GM12875 (cell line): ENCODE data around the gene CAPN5.

Source experiments
- H3K4me3 ChIP-seq: one replicate; pipeline ENCODE4 v1.5.1; 2011; ENCODE audit warnings: low read depth, low read length, control low read depth
- TF ChIP-seq, protein P1 (sequence below): IDR thresholded peaks from 2 replicates; pipeline ENCODE4 v1.5.1; 2011; ENCODE audit warnings: low read depth, mild to moderate bottlenecking, control low read depth, inconsistent platforms, low read length, moderate library complexity, borderline replicate concordance; ENCODE audit not compliant: insufficient read depth

Gene CAPN5

DNA sequence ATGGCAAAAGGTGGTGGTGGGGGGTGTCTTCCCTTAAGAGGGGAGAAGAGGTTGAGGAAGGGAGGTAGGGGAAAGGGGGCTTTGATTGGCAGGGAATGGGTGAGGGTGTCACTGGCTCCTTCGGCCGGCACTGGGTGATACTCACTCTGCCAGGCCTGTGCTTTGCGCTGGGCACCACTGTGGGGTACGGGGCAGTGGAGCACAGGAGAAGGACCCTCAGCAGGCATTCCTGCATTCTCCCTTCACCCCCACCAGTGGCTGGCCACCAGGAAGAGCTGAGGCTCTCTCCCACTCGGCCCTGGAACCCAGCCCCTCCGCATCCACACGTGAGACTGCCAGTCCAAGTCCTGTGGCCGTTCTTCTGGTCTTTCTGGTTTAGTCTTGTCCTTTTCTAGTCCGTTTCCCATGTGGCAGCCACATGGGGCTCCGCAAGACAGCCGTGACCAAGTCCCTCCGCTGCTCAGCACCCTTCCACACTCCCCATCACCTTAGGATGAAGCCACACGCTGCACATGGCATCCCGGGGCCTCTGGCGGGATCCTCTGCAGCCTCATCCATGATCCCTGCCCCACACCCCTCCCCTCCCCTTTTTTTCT is 8.0 kb downstream of the CAPN5 start:
- no peak overlapping the region for H3K4me3 ChIP-seq
- TF ChIP-seq, protein P1, sequence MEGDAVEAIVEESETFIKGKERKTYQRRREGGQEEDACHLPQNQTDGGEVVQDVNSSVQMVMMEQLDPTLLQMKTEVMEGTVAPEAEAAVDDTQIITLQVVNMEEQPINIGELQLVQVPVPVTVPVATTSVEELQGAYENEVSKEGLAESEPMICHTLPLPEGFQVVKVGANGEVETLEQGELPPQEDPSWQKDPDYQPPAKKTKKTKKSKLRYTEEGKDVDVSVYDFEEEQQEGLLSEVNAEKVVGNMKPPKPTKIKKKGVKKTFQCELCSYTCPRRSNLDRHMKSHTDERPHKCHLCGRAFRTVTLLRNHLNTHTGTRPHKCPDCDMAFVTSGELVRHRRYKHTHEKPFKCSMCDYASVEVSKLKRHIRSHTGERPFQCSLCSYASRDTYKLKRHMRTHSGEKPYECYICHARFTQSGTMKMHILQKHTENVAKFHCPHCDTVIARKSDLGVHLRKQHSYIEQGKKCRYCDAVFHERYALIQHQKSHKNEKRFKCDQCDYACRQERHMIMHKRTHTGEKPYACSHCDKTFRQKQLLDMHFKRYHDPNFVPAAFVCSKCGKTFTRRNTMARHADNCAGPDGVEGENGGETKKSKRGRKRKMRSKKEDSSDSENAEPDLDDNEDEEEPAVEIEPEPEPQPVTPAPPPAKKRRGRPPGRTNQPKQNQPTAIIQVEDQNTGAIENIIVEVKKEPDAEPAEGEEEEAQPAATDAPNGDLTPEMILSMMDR = no peak

DNA sequence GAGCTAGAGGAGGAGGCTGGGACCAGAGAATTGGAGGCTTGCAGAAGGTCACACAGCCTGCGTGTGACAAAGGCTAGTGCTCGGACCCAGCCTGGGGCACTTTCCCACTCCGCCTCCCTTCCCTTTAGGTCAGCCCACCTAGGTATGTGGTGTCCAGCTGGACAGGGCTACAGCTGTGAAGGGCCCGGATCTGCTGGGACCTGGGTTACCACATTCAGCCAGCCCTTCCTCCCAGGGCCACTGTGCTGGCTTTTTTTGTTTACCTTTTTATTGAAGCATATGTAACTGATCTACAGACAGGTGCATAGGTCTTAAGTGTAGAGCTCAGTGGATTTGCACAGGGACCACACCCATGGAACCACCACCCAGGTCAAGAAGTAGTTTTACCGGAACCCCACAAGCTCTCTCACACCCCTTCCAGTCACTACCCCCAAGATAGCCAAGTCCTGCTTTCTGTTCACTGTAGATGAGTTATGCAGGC is 8.7 kb downstream of the CAPN5 start:
- TF ChIP-seq, protein P1 = no peak
- H3K4me3 ChIP-seq = no peak overlapping the region

DNA sequence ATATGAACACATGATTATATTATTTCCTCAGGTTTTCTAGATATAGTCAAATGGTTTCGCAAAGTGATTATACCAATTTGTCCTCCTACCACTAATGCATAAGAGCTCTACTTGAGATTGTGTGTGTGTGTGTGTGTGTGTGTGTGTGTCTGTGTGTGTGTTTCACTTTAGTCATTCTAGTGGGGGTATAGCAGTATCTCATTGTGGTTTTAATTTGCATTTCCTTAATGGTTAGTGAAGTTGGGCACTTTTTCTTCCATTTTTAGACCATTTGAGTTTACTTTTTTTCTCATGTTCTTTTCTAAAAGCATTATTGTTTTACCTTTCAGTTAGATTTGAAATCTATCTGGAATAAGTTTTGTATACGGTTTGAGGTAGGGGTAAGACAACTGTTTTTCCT is 12.9 kb downstream of the CAPN5 start:
- no peak overlapping the region for H3K4me3 ChIP-seq
- TF ChIP-seq, protein P1 = no peak

DNA sequence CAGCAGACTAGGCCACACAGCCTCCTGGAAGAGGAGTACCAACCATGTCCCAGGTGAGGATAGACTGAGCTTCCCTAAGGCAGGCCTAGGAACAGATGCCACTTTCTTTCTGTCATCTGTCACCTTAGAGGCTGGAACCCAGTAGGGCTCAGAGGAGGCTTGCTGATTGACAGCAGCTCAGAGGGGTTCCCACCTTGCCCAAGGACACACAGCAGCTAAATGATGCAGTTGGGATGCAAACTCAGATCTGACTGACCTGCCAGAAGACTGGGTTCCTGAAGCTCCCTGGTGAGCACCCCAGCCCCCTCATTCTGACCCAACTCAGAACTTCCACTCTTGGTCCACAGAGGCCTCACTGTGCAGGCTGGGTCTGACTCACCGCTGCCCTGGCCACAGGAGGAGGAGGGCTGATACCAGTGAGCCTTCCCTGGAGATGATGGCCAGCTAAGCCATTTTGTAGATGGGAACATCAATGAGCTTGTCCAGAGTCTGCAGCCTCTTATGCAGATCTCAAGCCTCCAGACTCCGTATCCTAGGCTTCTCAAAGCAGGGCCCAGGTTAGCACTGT is 14.0 kb downstream of the CAPN5 start:
- TF ChIP-seq, protein P1 = no peak
- H3K4me3 ChIP-seq = no peak overlapping the region

DNA sequence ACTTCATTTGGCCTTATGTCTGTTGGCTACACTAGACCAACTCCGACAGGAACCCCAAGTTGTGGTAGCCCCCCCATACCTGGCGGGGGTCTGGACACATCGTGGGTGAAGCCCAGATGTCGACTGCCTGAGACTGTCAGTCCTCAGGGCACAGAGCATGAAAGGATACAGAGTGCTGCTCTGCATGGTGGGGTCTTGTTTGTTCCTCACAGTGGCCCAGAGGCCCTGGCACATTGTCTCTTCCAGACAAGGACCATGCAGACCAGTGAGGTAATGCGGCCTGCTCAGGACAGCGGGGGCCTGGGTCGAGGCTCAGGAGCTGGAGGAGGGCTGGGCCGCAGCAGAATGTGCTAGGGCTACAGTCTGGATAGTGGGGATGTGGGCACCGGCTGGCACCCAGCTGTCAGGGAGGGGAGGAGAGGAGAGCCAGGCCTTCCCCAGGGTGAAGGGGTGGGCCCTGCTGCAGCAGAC is 14.6 kb downstream of the CAPN5 start:
- TF ChIP-seq, protein P1 = no peak
- H3K4me3 ChIP-seq = no peak overlapping the region

DNA sequence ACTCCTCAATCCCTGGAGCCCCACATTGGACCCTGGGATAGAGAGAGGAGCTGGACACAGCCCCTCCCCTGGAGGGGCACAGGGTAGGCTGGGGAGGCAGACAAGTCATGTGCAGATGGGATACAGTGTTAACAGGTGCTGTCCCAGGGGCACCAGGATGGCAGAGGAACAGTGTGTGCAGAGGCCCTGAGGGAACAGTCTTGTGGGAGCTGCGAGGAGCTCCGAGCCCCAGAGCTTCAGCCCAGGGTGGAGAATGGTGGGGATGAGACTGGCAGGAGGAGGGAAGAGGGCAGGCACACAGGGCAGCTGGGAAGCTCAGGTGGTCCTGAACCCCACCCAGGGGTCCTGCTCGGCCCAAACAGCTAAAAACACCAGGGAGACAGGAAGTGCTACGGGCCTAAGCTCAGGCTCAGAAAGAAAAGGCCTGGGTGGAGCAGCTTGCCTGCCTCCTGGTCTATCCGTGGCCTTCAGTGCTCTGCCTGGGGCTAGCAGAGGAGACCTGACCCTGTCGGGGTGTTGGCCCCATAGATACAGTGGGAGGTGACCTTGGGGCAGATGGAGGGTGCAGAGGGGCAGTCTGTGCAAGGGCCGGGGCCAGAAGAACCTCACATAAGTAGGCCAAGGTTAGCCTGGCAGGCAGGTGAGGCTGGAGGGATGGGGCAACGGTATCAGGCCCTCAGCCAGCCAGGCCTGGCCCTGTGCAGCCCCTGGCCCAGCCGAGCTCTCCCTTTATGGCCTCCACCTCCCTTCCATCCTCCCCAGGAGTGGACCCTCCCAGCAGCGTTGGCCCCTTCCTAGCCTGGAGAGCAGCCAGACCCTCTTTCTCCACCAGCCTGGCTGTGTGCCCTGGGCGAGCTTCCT is 15.4 kb downstream of the CAPN5 start:
- no peak overlapping the region for H3K4me3 ChIP-seq
- TF ChIP-seq, protein P1 = no peak
